ENCODE data around the gene PIH1D2.

PIH1D2 gene

DNA sequence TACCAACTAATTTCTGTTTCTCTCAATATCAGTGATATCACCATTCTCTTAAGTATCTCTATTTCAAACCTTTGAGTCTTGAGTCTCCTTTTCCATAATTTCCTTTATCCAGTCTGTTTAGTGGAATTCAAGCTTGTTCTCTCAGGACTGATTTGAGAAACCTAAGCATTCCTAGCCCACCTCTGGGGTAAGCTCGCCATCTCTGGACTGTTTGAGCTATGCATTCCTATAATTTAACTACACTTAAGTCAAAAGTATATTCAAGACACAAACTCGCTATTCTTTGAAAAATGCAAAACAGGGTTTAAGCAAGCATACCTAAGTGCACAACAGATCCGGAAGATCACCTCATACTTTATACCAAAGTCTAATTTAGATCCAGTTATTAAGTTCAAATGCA, 50.7 kb downstream of the PIH1D2 start:
- Histone ChIP-seq H3K9me3 (replicated peaks; ENCODE audit: insufficient read depth, low read length) (no peaks in the 10 kb centered on the region), H4K20me1 (ENCODE audit: insufficient read depth, low read length) (no peaks in the 10 kb centered on the region), H3K4me2 (ENCODE audit: low read depth, low read length) (no peak overlapping the region), H3K27me3 (replicated peaks; ENCODE audit: insufficient read depth, low read length) (no peaks in the 10 kb centered on the region), H2AFZ (ENCODE audit: low read length) (no peak overlapping the region), H3K4me1 (ENCODE audit: low read length) (peaks cover 3% of the 10 kb centered on the region; the same call in 1 of the 2 replicates), H3K9ac (ENCODE audit: low read length) (no peak overlapping the region), H3K4me3 (ENCODE audit: low read length) (no peak overlapping the region), H3K79me2 (ENCODE audit: low read length) (peaks cover 10% of the 10 kb centered on the region), H3F3A (ENCODE audit: insufficient read depth, low read length) (peaks cover 10% of the 10 kb centered on the region), H3K9me2 (replicated peaks; ENCODE audit: insufficient read depth, low read length) (no peaks in the 10 kb centered on the region), H3K27ac (ENCODE audit: low read length) (no peak overlapping the region), H3K36me3 (replicated peaks; ENCODE audit: insufficient read depth, low read length) (no peaks in the 10 kb centered on the region)
- no peak for DNase-seq
- TF ChIP-seq EZH2 (optimal IDR thresholded peaks at IDR 0.05; ENCODE audit: low read depth, low read length) (no peak), EZH2phosphoT487 (IDR thresholded peaks at IDR 0.05; ENCODE audit: low read length) (no peak)
- TF ChIP-seq, protein P1, sequence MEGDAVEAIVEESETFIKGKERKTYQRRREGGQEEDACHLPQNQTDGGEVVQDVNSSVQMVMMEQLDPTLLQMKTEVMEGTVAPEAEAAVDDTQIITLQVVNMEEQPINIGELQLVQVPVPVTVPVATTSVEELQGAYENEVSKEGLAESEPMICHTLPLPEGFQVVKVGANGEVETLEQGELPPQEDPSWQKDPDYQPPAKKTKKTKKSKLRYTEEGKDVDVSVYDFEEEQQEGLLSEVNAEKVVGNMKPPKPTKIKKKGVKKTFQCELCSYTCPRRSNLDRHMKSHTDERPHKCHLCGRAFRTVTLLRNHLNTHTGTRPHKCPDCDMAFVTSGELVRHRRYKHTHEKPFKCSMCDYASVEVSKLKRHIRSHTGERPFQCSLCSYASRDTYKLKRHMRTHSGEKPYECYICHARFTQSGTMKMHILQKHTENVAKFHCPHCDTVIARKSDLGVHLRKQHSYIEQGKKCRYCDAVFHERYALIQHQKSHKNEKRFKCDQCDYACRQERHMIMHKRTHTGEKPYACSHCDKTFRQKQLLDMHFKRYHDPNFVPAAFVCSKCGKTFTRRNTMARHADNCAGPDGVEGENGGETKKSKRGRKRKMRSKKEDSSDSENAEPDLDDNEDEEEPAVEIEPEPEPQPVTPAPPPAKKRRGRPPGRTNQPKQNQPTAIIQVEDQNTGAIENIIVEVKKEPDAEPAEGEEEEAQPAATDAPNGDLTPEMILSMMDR (IDR thresholded peaks at IDR 0.05; ENCODE audit: low read length): no peak

DNA sequence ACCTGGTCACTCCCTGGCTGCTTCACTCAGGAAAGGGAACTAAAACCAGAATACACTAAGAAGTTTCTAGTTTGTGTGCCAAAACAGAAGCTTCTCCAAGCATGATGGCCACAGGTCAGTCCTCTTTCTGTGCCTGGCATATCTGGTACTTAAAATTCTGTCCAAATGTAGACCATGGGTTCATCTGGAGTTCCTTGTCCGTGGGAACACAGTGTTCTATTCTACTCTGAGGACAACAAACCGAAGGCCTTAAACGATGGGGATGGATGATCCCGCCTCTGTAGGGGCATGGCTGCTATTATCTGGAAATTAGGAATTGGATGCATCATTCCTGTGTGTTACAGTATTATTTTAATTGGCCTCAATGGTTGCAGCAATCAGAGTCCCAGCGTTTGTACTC, 54.8 kb downstream of the PIH1D2 start:
- Histone ChIP-seq H3K36me3 (replicated peaks; ENCODE audit: insufficient read depth, low read length) (no peaks in the 10 kb centered on the region), H3K4me1 (ENCODE audit: low read length) (peaks cover 3% of the 10 kb centered on the region; the same call in 1 of the 2 replicates), H3K4me3 (ENCODE audit: low read length) (no peak overlapping the region), H3K27ac (ENCODE audit: low read length) (no peak overlapping the region), H3K9me3 (replicated peaks; ENCODE audit: insufficient read depth, low read length) (no peaks in the 10 kb centered on the region), H3K27me3 (replicated peaks; ENCODE audit: insufficient read depth, low read length) (no peaks in the 10 kb centered on the region), H3K4me2 (ENCODE audit: low read depth, low read length) (no peak overlapping the region), H2AFZ (ENCODE audit: low read length) (no peak overlapping the region), H3K9ac (ENCODE audit: low read length) (no peak overlapping the region), H3K9me2 (replicated peaks; ENCODE audit: insufficient read depth, low read length) (no peaks in the 10 kb centered on the region), H3K79me2 (ENCODE audit: low read length) (no peaks in the 10 kb centered on the region), H3F3A (ENCODE audit: insufficient read depth, low read length) (peaks cover 7% of the 10 kb centered on the region; the same call in 1 of the 2 replicates), H4K20me1 (ENCODE audit: insufficient read depth, low read length) (no peaks in the 10 kb centered on the region)
- no peak for DNase-seq
- no peak for TF ChIP-seq EZH2 (optimal IDR thresholded peaks at IDR 0.05; ENCODE audit: low read depth, low read length)
- TF ChIP-seq EZH2phosphoT487 (IDR thresholded peaks at IDR 0.05; ENCODE audit: low read length): no peak
- TF ChIP-seq, protein P1 (IDR thresholded peaks at IDR 0.05; ENCODE audit: low read length): no peak
